ENCODE measurements around the gene BROX.
A peak's percentile ranks its signal among the peaks of the same experiment; 100 is the strongest.
"Not testable (repeated sequence)": the region's sequence is repeated elsewhere in the genome, so short reads cannot be mapped to it uniquely, and the experiment has no call there.

Gene BROX, protein sequence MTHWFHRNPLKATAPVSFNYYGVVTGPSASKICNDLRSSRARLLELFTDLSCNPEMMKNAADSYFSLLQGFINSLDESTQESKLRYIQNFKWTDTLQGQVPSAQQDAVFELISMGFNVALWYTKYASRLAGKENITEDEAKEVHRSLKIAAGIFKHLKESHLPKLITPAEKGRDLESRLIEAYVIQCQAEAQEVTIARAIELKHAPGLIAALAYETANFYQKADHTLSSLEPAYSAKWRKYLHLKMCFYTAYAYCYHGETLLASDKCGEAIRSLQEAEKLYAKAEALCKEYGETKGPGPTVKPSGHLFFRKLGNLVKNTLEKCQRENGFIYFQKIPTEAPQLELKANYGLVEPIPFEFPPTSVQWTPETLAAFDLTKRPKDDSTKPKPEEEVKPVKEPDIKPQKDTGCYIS

DNA sequence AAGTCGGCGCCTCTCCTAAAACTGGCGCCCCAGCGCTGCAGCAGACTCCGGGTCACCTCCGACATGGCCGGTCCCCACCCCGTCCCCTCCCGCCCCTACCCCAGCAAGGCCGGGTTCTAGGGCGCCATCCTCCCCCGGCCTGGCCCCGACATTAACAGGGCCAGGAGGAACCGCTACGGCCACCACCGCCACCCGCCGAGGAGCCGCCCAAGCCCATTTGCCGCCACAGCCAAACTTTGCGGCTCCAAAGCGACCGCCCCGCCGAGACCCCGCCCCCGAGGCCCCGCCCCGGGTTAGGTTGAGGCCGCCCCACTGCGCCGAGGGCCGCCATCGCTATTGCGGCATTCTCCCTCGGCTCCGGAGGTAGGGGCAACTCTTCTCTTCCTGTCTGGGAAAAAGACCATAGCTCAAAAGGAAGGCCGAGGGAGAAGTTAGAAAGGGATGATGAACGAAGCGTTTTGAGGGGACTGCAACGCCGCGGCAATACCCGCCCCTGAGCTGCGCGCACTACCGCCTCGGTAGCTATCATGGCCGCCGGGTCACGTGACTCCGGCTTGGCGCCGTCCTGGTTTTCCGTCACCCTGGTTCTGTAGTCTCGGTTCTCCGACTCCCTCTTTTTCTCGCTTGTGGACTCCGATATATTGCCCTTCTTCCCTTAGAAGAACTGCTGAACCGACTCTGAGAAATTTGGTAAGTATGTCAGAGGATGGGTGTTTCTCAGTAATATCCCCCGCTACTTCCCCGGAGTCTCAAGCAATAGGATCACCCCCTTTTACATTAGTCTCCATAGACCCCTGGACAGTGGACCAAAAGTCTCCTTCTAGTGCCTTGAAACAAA, at the start of gene BROX, which contains the start of gene AIDA:
TSS of gene BROX (plus strand) at position 312 of the 838 bp plus-strand sequence. CDS start 3,136 bp downstream, outside the sequence.
TSS of gene AIDA (minus strand) at position 239 of the 838 bp plus-strand sequence. CDS start at position 65, 174 bp downstream.
- DNase-seq (ENCODE audit: low read depth in 2 of 2, low spot score in 1 of 2): peak; percentile 90 to 91

DNA sequence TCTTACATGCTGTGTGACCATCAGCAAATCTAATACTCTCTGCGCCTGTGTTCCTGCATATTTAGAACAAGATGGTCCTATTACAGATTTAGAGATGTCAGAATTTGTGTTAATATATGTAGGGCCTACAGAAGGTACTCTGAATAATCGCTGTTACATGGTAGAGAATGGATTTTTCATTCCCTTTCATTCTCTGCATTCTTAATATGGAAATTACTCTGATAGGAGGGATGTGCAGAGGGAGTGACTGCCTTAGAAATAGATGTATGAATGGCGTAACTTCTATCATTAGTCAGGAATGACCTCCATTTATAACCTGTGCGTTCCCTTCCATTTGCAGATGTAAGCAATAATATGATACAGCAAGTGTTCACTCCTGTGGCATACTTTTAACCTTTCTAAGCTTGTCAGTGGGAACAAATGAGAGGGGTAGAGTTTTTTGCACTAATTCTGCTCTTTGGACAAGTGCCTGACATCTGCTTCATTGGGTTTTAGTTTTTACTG, 48.9 kb upstream of the BROX start:
- no peak for DNase-seq (ENCODE audit: low read depth in 2 of 2, low spot score in 1 of 2)

DNA sequence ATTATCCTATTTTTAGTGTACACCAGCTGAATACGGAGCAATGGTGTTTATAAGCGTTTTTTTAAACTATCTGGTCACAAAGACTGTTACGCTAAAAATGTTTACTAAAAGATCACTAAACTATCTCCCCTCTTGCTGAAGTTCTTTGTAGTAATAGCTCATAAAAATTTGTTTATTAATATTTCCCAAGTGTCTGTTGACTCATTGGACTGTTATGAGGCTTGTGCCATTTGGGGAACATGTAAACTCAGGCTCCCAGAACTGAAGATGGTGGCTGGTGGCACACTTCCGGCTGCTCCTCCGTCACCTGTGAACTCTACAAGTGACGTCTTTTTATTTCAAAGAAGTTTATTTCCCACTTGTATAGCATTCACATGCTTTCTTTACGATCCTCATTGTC, 46.4 kb upstream of the BROX start:
- DNase-seq (ENCODE audit: low read depth in 2 of 2, low spot score in 1 of 2): no peak

DNA sequence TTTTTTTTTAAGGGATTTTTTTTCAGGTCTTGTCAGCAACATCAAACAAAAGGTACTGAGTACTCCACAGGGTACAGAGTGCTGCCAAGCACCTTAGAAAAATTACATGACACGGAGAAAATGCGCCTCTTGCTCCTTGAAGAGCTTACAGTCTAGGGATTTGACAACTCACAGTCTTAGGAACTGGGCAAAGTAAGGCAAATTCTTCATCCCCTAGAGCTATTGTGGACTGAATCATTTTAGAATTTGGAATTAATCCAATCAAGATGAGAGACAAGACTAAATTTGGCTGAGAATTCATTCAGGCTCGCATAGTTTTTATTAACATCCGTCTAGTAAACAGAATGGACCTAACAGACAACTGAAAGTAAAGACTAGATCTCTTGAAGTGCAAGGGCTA, 44.2 kb upstream of the BROX start:
- DNase-seq (ENCODE audit: low read depth in 2 of 2, low spot score in 1 of 2): not testable (repeated sequence)

DNA sequence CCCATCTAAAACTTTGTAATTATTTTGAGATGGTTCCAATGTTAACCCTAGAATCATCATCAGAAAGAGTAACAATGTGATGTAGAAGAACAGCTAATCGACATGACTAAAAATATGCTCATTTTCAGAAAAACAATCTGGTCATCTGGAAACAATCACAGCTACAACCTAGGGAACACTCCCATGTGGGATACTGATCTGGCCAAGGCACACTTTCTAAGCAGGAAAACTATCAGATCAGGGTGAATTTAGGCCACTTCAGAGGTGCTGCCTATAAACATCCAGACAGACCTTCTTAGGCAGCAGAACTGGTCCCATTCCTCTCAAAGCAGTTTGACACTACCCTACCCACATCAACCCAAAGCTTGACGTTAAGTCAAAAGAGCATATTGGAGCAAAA, 43.3 kb upstream of the BROX start:
- not testable (repeated sequence) for DNase-seq (ENCODE audit: low read depth in 2 of 2, low spot score in 1 of 2)

DNA sequence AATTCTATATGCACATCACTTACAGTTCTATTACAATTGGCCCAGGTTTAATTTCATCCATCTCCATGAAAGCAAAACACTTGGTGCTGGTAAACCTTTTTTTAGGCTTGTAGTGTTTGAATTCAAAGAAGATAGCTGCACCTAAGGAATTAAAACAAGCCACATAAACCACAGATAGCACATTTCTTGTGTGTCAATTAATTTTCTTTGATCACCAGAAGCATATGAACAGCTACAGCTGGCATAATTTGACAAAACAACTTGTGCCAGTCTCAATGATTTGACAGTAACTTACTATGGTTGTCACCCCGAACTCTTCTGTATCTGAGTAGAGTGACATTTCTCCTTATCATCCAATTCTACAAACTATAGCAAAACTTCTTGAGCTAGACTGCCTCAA, 42.3 kb upstream of the BROX start:
- no peak for DNase-seq (ENCODE audit: low read depth in 2 of 2, low spot score in 1 of 2)

DNA sequence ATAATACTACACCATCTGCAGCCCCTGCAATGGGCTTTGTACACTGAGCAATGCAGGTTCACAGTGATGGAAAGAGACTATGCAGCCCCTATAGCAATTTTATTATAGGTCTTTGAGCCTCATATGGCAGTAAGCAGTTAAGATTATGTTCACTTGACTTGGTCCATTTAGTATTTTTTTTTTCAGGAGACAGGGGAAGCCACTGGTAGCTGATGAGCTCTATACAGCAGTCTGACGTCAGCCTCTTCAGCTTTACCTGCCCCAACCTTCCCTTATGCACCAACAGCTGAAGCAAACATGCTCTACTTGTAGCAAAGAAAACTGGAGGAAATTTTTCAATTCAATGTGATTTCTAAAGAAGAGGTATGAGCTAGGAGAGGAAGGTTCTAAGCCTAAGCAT, 32.3 kb upstream of the BROX start:
- no peak for DNase-seq (ENCODE audit: low read depth in 2 of 2, low spot score in 1 of 2)

DNA sequence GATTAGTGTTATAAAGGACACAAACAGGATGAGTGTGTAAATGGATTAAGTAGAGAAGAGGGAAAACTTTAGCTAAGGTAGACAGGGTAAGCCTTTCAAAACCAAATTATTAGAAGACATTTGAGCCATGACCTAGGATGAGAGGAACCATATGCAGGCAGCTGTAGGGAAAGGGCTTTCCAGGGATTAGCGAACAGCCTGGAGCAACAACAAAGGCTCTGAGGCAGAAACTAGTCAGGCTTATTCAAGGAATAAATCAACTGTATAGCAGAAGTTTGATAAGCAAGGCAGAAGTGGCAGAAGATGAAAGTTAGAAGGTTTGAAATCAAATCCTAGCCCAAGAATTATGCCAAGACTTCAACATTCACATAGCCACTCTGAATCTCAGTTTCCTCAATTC, 21.3 kb upstream of the BROX start:
- no peak for DNase-seq (ENCODE audit: low read depth in 2 of 2, low spot score in 1 of 2)

DNA sequence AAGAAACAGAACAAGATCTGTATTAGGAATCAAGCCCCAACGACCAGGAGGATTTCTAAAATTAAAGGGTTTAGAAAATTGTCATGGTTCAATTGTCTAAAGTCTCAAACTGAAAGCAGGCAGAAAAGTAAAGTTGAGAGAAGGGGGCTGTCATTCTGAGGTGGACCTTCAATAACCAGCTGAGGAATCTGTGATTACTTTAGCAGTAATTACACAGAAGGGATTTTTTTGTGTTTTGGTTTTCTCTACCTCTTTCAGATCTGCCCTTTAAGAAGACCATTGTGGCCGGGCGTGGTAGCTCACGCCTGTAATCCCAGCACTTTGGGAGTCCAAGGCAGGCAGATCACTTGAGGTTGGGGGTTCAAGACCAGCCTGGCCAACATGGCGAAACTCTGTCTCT, 17.4 kb upstream of the BROX start:
- DNase-seq (ENCODE audit: low read depth in 2 of 2, low spot score in 1 of 2): no peak

DNA sequence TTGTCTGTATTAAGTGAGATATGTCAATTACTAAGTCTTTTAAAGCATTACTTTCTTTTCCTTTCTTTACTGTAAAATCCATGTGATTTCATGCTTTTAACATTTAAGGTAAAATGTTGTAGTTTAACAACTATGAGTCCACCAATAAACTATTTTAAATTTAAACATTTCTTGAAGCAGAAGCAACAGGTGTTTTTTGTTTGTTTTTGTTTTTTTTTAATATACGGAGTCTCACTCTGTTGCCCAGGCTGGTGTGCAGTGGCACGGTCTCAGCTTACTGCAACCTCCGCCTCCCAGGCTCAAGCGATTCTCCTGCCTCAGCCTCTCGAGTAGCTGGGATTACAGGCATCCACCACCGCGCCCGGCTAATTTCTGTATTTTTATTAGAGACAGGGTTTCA, 15.6 kb upstream of the BROX start:
- DNase-seq (ENCODE audit: low read depth in 2 of 2, low spot score in 1 of 2): no peak

DNA sequence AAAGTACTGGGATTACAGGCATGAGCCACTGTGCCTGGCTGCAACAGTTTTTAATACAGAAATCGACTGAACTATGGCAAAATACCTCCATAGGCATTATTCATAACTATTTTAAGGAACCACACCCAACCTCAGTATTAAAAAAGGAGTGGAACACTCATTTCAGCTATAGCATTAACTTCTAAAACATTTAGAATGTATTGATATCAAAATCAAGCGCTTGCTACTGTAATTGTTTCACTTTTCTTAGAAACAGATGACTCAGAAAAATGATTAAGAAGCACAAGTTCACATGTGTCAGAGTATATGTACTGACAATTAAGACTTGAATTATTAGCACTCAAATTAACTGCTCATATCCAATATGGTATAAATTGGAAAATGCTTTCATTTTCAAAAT, 15.2 kb upstream of the BROX start:
- DNase-seq (ENCODE audit: low read depth in 2 of 2, low spot score in 1 of 2): no peak

DNA sequence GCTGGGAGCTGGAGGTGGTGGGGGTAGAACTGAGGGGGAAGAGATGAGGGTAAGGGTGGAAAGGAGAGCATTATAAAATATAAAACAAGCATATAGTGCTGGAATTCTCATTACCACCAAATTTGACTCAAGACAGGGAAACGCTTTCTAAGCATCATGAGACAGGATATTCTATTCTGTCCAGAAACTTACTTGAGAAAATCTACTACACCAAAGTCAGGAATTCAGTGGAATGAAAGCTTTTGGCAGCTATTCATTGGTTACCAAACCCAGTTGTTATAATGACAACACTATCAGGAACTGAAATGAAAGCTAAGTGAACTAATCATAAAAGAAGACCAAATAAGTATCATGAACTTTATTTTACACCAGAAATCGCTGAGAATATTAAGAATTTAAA, 14.5 kb upstream of the BROX start:
- DNase-seq (ENCODE audit: low read depth in 2 of 2, low spot score in 1 of 2): no peak

DNA sequence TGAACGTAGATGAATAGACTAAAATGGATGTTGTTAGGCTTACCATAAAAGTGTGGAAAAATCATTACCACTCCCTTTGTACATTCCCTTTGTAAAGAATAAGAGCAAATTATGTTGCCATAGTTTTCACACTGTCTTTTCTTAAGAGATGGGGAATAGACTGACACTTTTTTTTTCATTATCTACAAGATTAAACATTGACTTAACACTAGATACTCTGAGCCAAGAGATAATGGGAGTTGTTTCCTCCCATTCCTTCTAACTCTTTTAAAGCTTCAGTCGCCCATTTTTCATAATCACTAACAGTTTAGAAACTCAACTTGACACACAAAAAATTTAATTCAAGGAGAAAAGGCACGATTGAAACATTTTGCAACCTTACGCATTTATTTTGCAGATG, 10.2 kb upstream of the BROX start:
- no peak for DNase-seq (ENCODE audit: low read depth in 2 of 2, low spot score in 1 of 2)

DNA sequence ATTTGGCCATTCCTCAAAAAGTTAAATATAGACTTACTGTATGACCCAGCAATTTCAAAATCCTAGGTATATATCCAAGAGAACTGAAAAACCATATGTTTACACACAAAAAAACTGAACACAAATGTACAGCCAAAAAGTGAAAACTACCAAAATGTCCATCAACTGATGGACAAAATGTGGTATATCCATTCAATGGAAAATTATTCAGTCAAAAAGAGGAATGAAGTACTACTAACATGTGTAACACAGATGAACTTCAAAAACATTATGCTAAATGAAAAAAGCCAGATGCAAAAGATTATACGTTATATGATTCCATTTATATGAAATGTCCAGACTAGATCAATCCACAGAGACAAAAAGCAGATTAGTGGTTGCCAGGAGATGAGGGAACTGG, 8.1 kb upstream of the BROX start:
- DNase-seq (ENCODE audit: low read depth in 2 of 2, low spot score in 1 of 2): no peak

DNA sequence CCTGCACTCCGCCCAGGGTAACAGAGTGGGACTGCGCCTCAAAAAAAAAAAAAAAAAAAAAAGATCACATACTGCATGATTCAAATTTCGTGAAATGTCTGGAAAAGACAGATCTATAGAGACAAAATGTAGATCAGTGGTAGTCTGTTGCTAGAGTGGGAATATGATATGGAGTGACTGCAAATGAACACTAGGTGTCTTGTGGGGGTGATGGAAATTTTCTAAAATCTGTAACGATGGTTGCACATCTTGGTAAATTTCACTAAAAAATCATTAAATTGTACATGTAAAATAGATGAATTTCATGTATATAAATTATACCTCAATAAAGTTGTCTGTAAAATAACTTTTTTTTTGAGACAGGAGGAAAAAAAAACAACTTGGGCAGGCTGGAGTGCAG, 5.5 kb upstream of the BROX start:
- no peak for DNase-seq (ENCODE audit: low read depth in 2 of 2, low spot score in 1 of 2)

DNA sequence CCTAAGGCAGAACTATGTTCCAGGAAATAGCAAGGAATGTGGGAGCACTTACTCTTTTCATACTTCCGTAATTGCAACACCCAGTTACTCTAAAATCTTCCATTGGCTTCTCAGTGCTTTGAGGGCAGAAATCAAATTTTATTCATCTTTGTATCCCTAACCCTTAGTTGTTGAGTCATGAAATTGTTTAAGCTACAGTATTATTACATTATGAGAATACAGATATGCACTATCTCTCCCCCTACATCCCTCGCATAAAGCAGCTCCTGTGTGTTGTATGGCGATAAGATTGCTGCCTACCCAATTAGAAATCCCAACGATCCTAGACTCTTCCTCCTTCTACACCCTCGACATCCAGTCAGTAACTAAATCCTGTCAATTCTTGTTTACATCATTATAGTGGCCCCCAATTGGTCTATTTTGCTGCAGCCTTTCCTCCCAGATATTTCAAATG, 2.6 kb upstream of the BROX start:
- DNase-seq (ENCODE audit: low read depth in 2 of 2, low spot score in 1 of 2): no peak

DNA sequence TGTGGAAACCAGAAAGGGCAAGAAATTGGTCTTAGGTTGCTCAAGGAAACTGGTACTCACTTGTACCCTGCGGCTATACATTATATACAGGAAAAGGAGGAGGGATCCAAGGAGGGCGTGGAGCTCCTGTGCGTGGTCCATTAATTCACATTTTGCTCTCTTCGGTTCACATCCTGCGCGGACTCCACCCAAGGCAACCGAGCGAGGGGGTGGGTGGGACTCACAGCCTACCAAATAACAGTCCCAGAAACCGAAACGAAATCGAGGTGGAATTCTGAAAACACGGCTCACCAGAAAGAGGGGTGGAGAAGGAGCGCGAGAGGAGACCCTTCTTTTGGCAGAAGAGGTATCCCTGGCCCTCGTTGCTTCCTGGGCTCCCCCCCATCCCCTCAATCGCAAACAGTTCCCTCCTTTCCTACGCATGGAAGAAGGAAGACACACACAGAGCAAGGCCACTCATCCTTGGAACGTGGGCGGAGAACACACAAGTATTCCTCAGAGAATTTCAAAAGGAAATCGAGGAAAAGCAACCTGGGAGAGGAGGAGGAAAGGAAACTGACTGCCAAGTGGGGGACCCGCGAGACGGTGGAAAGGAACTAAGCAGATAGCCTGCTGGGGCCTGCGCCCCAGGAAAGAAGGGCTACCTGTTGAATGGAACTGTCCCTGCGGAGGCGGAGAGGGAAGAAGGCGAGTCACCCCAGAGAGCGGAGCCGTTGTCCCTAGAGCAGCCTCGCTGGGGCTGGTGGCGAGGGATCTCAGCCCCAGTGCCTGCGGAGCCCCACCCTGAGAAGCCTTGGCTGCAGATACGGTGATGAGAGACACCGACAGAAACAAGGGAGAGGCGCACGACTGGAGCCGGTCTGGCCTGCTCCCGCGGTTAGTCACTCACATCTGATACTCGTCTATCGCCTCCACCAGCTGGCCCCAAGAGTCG, 778 bp upstream of the BROX start:
- peak; percentile 38 to 43 for DNase-seq (ENCODE audit: low read depth in 2 of 2, low spot score in 1 of 2)

DNA sequence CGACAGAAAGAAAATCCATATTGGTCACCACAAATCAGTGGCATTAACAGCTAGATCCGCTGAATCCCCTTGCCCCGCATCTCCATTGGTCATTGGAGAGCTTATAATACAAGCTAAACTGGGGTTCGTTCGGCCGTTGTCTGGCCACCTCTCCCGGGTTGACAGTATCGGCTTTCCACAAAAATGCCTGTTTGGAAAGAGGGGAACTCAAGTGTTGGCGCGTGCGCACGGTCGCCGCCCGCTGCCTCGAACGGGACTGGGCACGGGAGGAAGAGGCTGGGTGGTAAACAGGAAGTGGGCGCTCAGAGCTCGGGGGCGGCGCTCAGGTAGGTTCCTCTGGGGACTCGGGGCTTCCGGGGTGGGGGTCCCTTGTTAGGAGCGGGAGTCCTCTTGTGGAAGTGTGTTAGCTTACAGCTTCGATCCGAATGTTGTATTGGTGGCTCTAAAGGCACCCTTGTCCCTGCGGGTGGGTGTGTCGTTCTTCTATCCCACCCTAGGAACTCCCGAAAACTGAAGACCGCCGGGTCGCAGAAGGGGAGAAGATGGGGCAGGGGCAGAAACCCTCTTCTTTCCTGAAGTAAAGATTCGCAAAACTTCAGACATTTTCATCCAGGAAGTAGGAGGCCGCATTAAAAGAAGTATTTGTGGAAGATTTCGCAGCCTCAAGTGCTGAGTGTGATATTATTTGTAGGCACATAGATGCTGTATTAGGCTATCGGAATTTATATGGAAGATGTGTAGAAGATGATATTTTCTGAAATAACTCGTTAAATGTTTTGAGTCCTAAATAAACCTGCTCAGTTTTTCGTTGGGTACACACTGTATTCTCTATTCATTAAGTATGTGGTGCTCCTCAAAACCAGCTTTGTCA, 962 bp downstream of the BROX start:
- DNase-seq (ENCODE audit: low read depth in 2 of 2, low spot score in 1 of 2): peak; percentile 72 to 88

DNA sequence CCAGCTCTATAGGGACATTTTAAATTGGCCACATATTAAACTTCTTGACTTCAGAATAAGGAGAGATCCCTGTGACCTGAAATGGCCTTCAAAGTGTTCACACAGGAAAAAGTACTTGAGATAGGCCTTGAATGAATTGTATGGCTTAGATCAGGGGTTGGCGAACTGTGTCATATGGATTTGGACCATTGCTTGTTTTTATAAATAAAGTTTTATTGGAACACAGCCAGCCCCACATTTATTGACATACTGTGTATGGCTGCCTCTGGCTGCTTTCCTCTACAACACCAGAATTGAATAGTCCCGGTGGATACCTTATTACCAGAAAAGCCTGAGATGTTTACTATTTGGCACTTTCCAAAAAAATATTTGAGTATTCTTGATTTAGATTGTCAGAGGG, 4.0 kb downstream of the BROX start:
- no peak for DNase-seq (ENCODE audit: low read depth in 2 of 2, low spot score in 1 of 2)

DNA sequence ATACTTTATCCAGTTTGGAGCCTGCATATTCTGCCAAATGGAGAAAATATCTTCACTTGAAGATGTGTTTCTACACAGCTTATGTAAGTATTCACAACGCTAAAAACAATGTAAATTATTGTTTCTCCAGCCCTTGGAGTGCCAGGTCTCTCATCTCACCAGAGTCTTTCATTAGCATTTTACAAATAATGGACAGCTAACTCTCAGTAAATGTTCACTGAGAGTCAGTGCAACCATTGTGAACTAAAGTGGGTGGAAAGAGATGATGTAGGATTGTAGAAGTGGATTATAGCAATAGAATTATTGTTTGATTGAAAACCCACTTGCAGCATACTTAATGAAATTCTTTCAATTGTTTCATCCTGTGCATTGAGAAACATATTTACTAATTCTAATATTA, 16.4 kb downstream of the BROX start:
- no peak for DNase-seq (ENCODE audit: low read depth in 2 of 2, low spot score in 1 of 2)
